Activated CD4-positive, alpha-beta T cell treated with anti-CD3 and anti-CD28 coated beads for 1 hour (primary cell): ENCODE data around the gene RSF1.

ENCODE experiments used
- DNase-seq: peaks from one replicate; pipeline ENCODE4 v3.0.0-alpha.2; 2020

Gene RSF1

GRCh38 chr11:77800449-77800848, 20.1 kb downstream of the RSF1 start:
- DNase-seq, result no peak

DNA sequence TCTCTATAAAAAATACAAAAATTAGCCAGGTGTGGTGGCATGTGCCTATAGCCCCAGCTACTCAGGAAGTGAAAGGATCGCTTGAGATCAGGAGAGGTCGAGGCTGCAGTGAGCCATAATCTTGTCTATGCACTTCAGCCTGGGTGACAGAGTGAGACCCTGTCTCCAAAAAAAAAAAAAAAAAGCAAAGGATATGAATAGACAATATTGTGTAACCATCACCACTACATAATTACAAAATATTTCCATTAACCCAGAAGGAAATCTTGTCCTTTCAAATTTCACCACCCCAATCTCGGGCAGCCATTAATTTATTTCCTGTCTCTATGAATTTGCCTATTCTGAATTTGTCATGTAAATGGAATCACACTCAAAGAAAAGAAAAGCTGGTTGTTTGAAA, 21.2 kb downstream of the RSF1 start:
- no peak for DNase-seq

DNA sequence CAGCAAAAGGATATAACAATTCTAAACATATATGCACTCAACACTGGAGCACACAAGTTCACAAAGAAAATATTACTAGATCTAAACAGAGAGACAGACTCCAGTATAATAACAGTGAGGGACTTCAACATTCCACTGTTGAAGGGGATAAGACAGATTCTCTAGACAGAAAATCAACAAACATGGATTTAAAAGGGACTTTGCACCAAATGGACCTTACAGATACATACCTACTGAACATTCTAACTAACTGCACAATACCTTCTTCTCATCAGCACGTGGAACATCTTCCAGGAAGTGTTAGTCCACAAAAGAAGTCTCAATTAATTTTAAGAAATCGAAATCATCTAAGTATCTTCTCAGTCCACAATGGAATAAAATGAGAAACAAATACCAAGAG, 26.6 kb downstream of the RSF1 start:
- no peak for DNase-seq

DNA sequence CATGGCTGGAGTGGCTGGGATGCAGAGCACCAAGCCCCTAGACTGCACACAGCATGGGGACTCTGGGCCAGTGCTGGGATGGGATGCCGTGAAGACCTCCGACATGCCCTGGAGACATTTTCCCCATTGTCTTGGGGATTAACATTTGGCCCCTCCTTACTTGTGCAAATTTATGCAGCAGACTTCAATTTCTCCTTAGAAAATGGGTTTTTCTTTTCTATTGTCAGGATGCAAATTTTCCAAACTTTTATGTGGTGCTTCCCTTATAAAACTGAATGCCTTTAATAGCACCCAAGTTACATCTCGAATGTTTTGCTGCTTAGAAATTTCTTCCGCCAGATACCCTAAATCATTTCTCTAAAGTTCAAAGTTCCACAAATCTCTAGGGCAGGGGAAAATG, 29.2 kb downstream of the RSF1 start:
- no peak for DNase-seq

DNA sequence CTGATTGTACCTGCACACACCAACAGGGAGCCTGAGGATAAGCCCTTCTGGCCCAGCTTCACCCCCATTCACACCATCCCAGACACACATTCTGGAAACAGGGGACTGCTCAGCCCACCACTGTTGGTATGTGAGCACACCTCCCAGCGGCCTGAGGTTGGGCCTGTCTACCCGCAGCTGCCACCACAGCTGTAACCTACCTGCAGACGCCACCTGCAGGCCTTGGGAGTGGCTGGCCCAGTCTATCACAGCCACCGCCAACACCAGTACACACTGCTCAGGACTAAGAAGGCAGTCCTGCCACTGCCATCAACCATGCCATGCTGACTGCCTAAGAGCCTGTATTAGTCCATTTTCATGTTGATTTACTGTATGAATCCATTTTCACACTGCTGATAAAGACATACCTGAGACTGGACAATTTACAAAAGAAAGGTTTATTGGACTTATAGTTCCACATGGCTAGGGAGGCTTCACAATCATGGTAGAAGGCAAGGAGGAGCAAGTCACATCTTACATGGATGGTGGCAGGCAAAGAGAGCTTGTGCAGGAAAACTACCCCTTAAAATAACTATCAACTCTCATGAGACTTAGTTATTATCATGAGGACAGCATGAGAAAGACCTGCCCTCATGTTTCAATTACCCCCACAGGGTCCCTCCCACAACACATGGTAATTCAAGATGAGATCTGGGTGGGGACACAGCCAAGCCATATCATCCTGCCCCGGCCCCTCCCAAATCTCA, 30.6 kb downstream of the RSF1 start:
- no peak for DNase-seq

DNA sequence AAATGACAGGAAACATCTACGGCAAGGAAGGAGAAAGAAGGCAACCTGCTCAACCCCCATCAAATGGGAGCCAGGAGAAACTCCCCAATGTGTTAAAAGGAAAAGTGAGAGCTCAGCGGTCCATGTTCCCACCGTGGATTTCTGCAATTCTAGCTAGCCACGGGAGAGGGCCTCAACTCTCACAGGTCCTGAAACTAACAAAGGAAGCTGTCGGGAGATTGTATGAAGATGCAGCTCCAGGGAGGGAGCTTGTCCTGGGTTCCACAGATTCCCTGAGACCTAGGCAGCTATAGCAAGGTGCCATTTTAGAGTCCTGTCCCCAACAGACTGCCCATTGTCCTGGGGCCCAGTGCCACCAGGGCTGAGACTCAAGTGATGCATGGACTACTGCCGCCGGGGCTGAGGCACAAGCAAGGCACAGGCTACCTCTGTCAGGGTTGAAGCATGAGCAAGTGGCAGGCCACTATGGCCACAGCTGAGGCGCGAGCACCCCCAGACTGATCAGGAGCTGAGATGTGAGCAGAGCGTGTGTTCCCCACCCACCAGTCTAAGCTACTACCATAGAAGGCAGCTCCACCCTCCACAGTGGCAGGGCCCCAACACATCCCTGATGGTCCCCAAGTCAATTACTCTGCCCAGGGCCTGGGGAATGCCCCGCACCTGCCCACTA, 31.3 kb downstream of the RSF1 start:
- DNase-seq, result no peak

DNA sequence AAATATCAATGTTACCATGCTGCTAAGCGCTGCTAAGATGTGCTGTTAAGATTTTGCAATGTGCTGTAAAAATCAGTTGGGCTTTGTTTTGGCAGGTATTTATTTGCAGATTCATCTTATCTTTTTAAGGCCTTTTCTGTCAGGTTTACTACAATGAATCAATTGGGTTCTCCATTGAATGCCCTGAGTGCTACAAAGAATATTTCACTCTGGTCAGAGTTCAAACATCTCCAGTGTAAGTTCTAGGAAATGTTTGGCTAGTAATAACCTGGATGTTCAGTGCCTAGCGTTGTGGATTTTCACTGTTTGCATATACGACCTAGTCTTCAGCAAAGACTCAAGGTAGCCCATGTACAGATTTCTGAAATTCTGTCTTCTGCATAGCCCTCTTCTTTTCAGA, 36.0 kb downstream of the RSF1 start:
- DNase-seq, result no peak

DNA sequence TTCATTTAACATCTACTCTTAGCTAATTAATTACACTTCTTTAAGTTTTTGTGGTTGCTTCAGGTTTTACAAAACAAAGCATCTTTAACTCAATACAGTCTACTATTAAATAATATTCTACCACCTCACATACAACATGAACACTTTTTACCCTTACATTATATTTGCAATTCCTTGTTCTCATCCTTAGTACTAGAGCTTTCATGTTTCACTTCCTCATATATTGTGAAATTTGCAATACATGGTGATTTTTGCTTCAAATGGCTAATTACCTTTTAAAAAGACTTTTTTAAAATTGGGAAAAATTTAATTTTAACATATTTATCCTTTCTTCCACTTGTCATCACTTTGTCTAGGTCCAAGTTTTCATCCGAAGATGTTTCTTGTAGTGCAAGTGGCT, 37.5 kb downstream of the RSF1 start:
- DNase-seq, result no peak

DNA sequence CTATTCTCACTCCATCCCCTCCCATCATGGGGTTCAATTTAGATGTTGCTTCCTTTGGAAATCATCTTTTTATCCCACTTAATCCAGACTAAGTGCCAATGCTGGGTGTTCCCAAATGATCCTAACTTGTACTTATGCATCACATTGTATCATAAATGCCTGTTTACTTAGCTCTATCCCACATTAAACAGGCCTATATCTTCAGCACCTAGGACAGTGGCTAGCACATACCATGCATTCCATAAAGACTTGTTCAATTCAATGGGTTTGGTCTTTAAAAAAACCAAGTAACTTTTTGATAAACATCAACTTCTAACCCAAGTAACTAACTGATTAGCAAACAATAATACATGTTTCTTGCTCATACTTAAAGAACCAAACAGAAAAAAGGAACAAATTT, 40.6 kb downstream of the RSF1 start:
- DNase-seq, result no peak

GRCh38 chr11:77778549-77778948, 42.0 kb downstream of the RSF1 start:
- DNase-seq, result no peak

GRCh38 chr11:77778118-77778517, 42.4 kb downstream of the RSF1 start:
- no peak for DNase-seq

DNA sequence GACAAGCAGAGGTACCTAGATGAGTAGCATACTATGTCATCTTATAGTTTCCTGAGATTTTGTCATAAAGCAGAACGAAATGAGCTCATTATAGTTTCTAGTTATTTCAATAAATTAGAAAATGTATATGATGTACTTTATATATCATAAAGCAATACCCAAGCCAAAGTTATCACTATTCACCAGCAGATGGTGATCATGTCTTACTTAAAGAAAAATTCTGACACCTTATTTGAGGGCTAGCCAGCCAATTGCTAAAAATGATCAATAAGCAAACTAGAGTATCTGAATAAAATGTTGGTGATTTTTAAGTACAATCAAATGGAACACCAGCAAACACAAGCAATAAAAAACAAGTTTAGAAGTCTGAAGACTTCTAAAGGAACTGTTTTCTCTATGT, 44.1 kb downstream of the RSF1 start:
- DNase-seq, result no peak

DNA sequence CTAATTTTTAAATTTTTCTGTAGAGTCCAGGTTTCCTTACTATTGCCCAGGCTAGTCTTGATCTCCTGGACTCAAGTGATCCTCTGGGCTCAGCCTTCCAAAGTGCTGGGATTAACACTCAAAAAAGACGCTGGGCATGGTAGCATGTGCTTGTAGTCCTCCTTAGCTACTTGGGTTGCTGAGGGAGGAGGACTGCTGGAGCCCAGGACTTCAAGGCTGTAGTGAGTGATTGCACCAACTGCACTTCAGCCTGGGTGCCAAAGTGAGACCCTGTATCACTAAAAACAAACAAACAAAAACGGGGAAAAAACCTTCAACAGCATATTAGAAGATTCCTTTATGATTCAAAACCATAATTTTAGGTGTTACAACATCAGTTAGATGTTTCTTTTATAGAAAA, 44.6 kb downstream of the RSF1 start:
- no peak for DNase-seq

- no peak for DNase-seq
Observed at GRCh38 chr11:77771135-77771534, 49.4 kb downstream of the RSF1 start.

DNA sequence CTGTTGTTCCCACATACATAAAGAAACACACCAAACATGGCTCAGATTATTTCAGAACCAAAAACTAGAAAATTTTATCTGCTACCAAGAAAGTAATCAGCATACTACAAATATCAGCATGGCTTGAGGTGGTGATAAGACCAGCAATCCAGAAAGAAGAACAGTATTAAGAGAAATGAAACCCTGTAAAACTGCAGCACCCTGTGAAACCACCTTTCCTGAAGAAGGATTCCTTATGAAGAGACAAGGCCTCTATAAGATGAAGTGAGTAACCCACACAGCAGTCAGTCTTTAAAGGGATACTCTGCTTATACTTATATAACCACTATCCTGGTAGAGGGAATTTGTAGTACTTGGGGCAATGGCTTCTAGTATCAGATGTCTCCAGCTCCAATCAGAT, 49.9 kb downstream of the RSF1 start:
- DNase-seq, result no peak

- no peak for DNase-seq
Observed at GRCh38 chr11:77762426-77762825, 58.1 kb downstream of the RSF1 start.

- DNase-seq, result no peak
Observed at GRCh38 chr11:77761491-77761890, 59.0 kb downstream of the RSF1 start.

DNA sequence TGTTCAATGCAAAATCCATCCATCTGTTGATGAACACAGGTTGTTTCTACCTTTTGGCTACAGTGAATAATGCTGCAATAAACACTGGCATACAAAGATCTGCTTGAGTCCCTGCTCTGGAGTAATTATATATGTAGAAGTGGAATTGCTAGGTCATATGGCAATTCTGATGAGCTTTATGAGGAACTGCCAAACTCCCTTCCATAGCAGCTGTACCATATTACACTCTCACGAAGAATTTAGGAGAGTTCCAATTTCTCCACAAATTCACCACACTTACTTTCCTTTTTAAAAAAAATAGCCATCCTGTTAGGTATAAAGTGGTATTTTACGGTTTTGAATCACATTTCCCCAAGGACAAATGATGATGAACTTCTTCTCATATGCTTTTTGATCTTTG, 62.2 kb downstream of the RSF1 start:
- DNase-seq, result no peak

DNA sequence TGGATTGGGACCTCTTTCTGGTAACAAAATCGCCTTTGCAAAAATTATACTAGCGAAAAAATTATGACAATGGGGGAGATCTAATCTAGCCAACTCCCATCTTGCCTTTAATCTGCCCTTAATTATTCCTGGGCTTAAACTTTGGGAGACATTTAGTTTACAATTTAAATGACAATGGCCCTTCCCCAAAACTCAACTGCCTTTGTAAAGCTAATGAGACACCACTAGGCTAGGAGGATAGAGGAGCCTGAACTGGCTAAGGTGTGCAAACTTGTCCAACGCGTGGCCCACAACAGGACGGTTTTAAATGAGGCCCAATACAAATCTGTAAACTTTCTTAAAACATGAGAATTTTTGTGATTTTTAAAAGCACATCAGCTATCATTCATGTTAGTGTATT, 67.3 kb downstream of the RSF1 start:
- no peak for DNase-seq

DNA sequence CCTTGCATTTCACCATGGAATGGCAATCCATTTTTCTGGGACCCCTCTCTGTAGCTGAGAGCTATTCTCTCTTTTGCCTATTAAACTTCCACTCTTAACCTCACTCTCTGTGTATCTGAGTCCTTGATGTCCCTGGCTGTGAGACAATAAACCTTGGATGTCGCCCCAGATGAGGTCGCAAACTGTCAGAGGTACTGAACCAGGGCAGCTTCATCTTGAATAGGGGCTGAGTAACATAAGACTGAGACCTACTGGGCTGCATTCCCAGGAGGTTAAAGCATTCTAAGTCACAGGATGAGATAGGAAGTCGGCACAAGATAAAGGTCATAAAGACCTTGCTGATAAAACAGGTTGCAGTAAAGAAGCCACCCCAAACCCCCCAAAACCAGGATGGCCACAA, 68.0 kb downstream of the RSF1 start:
- no peak for DNase-seq

- no peak for DNase-seq
Observed at GRCh38 chr11:77750394-77751156, 69.9 kb downstream of the RSF1 start.

- no peak for DNase-seq
Observed at GRCh38 chr11:77749232-77749631, 71.3 kb downstream of the RSF1 start.

DNA sequence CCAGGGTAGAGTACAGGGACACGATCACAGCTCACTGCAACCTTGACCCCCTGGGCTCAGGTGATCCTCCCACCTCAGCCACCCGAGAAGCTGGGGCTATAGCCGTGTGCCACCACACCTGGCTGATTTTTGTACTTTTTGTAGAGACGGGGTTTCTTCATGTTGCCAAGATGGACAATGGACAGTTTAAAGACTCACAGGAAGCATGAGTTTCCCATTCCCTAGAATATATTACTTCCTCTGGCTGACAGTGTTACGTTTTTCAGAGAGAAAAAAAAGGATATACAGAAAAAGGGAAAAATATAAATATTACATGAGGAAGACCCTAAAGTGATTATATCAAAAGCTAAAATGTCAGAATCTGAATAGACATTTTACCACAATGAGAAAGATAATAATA, 72.3 kb downstream of the RSF1 start:
- no peak for DNase-seq

GRCh38 chr11:77747381-77747969, 73.0 kb downstream of the RSF1 start:
- no peak for DNase-seq
